SW480 (cell line): ENCODE data around the gene LASP1.
A peak's percentile ranks its signal among the peaks of the same experiment; 100 is the strongest.

Experiments used
- DNase-seq: peaks from one replicate; pipeline ENCODE4 v3.0.0-alpha.2; 2016; ENCODE audit warnings: low spot score

Gene LASP1

GRCh38 chr17:38868817-38869525 lies 887 bp upstream of the LASP1 start:
- peak; percentile 89 for DNase-seq

DNA sequence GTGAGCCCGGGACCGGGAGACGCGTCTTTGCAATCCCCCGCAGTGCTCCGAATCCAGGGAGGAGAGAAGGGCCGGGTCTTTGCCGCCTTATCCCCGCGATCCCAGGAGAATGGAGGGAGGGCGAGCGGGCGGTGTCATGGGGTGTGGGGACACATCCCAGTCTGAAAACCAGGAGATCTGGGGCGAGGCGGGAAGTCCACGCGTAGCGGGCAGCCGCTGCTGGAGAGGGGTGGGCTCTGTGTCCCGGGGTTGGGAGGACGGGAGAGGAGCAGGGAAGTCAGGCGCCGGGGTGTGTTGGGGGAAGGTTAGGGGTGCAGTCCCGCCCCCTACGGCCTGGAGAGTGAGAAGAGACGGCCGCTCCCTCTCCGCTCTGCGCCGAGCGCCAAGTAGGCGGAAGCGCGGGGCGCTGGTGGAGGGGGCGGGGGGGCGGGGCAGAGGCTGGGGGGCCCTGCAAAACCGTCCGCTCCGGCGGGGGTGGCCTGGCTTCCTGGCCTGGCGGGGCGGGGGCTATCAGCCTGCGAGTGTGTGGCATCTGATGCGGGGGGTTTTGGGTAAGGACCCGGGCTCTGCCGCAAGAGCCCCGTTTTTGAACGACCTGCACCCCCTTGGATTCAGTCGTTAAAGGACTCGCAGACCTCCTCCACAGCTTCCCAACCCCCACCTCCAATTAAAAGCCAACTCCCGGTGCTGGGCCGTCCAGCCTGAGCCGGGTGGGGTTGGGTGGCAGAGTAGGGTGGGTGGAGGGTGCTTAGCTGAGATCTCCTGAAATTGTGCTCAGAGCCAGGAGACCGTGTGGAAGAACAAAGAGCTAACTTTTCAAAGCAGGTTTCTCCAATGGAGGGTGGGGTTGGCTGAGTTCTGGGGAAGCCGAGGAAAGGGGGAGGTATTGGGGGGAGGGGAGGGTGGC lies 654 bp downstream of the LASP1 start:
- peak; percentile 62 for DNase-seq

- DNase-seq = peak; percentile 91
Observed at GRCh38 chr17:38871247-38872015, 1.6 kb downstream of the LASP1 start.

DNA sequence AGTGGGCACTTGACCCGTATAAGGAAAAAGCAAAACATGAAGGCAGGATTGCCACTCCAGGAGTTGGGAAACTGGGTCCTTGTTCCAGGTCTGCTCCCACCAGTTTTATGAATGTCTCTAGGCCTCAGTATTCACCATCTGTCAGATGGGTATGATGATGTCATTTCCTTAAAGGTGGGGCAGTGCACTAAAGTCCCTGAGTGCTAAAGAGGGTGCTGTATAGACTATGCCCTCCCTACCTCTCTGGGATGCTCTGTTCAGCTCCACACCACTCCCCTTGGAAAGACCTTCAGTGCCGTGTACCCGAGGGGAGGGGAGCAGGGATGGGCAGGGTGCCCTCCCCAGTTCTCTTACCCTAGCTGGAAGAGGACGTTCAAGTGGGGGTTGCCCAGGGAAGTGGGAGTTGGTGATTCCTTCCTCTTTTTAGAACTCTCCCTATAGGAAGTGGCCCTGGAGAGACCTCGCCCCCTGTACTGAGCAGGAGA lies 2.2 kb downstream of the LASP1 start:
- no peak for DNase-seq

GRCh38 chr17:38872671-38873385 lies 3.0 kb downstream of the LASP1 start:
- no peak for DNase-seq

DNA sequence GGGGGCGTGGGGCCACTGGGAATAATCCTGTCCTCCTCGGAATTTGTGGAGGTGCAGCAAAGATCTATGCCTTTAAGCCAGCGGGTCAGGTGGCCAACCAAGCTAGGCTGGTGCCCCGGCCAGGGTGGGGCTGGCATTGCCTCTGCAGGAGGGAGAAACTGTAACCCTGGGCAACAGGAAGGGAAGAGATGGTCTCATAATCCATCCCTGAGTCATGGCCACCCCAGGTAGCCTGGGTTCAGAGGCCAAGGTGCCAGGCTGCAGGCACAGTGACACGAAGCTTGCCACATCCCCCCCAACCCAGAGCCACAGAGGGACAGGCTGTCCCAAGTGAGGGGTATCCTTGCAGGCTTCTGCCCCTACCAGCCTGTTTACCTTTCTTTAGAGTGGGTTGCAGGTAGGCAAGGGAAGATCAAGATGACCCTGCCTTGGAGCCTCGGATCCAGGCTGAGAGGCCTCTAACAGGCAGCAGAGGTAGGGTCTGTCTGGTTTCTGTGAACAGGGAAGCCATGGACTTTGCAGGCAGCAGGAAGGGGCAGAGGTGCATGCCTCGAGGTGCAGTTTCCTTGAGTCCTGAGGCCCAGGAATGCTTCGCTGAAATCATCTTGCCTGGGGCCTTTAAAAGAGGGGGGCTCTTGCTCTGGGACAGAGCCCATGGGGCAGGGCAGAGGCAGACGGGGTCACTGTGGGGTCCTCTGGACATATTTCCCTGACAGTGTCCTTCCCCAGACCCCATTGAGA lies 4.0 kb downstream of the LASP1 start:
- no peak for DNase-seq

DNA sequence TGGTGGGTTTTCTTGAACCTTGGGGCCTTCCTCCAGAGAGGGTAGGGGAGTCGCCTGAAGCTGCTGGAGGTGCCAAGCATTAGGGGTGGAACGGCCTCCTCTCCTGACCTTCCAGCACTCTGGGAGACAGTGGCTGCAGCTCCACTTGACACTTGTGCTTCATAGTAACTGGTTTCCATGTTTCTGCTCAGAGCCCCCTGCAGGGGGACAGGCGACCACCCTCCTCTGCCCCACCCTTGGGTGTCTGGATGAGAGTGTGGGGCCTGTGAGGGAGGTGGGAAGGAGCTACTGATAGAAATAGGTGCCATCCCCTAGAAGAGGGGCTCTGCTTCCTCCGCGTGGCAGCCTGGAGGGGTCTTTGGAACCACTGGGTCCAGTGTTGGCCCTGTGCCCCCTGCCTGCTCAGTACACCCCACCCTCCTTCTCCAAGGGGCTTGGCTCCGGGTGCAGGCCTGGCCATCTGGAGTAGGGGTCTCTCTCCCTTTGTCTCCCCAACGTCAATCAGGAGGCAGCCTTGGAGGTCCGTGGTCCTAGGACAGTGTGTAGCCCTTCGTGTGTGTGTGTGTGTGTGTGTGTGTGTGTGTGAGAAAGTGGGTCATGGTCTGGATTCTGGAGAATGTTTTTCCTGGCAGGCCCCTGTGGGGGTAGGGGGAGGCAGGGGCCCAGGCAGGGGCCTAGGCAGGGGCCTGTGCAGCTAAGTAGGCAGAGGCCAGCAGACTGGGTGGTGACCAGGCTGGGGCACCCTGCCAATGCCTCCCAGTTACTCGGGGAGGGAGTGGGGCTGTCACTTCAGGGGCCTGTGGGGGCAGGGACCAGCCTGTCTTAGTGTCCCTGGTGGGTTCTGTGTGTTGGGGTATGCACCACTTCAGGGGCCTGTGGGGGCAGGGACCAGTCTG lies 4.9 kb downstream of the LASP1 start:
- no peak for DNase-seq

- no peak for DNase-seq
Observed at GRCh38 chr17:38875477-38876075, 5.7 kb downstream of the LASP1 start.

GRCh38 chr17:38877130-38877851 lies 7.4 kb downstream of the LASP1 start:
- peak; percentile 89 for DNase-seq

DNA sequence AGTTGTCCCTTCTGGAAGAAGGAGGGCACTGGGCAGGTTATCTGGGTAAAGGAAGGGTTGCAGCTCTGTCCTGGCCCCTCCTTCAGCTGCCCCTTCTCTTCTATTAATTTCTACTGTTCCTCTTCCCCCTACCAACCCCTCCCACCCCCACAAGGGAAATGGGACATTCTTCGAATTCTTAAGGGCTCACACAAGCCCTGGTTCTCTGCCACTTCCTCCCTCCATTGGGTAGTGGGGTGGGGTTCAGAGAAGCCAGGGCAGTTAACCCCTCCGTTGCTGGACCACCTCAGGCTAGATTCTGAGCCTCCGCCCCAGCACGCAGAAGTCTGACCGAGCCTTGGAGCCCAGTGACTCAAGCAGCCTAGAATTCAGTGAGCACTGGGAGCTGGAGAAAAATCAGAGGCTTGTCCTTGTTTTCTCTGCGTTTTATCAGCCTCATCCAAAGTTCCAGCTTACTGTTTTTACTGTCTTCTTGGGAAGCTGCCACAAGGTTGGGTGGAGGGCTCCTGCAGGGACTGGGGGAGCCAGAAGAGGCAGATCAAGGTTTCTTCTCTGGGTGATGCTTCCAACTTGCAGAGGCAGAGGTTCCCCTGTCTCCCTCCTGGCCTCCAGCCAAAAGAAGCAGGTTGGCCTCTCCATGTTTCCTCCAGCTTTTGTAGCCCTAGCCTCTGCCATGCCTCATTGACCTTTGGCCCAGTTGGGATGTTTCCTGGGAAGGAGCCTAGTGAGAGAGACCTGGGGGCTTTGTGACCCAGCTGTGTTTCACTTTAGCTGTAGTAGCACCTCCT lies 10.2 kb downstream of the LASP1 start:
- DNase-seq = peak; percentile 78

- no peak for DNase-seq
Observed at GRCh38 chr17:38881600-38882191, 11.8 kb downstream of the LASP1 start.

DNA sequence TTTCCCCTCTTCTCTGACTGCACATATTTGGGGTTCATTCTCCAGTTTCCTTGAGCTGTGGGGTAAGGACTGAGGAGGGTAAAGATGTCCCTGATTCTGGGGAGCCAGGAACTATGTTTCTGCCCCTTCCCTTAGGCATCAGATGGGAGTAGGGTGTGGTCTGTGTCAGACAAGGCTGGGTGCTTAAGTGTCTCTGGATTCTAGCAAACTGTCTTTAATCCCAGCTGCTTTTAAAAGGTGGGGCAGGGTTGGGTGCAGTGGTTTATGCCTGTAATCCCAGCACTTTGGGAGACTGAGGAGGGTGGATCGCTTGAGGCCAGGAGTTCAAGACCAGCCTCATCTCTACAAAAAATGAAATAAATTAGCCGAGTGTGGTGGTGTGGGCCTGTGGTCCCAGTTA lies 13.0 kb downstream of the LASP1 start:
- no peak for DNase-seq

DNA sequence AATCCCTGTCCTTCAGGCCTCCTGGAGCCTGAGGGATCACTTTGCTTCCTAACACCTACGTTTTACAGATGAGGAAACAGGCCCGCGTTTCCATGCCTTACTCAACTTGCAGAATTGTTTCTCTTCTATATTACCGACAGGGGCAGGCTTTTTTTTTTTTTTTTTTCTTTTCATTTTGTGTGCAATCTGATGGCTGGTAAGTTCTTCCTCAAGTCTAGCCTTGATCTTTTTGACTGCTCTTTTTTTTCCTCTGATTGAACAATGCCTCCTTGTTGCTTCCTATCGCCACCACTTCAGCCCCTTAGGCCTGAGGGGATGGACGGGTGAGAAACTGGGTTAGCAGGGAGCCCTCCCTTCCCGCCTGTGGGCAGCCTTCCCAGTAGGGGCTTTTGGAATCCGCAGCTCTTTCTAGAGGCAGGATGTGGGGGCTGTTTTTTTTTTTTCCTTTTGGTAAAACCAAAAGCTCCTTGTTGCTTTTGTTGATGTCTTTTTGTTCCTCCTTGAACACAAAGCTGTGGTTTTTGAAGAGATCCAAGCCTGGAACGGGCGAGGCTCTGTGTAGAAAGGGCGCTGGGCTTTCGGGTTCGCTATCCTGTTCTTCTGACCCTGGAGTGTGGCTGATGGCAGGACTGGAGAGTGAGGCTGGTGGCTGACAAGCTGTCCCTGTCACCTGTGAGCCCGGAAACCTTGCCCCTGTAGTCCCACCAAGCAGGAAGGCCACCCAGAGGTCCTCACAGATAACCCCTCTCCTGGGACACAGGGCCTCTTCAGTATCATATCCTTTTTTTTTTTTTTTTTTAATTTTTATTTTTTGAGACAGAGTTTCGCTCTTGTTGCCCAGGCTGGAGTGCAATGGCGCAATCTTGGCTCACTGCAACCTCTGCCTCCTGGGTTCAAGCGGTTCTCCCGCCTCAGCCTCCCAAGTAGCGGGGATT lies 14.0 kb downstream of the LASP1 start:
- peak; percentile 44 for DNase-seq

DNA sequence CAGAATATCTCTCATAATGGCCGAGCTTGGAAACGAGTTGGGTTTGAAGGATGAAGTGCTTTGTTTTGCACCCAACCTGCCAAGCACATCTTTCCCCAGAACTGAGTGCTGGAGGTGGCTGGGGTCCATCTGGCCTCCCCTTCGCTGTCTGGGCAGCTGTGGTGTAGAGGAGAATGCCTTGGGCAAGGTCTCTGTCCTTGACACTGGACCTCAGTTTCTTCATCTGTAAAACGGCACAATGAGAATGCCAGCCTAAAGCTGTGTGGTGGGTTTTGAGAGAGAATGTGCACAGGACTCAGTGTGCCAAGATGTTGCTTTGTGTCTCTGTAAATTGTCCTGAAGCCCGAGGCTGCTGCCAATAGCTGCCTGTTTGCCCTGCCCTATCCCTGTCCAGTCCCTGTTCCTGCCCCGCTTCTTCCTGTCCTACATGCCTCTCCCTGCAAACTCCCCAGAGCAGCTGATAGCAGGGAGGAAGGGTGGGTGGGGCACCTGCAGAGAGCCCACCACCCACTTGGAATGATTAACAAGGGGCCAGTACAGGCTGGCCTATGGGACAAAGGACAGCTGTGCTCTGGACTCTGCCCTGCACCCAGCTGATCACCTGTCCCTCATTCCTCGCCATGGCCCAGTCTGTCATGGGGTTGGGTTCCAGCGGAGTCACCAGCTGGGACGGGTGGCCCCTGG lies 15.3 kb downstream of the LASP1 start:
- no peak for DNase-seq

GRCh38 chr17:38885728-38886642 lies 16.1 kb downstream of the LASP1 start:
- no peak for DNase-seq
